B cell (primary cell): ENCODE results near the gene NSD1. TPM values are rescaled to one million over a fixed set of nuclear protein-coding genes. Genes with fewer than 3 reads are reported as not detected.

Experiments
- ATAC-seq: fragments of 200-7000 bp; cut with Tn5 transposase; one replicate; pipeline ENCODE4 v1.10.0; 2021; ENCODE audit warnings: low read depth, mild to moderate bottlenecking, moderate number of reproducible peaks, moderate library complexity
- CTCF ChIA-PET: fragments of 350-600 bp; sonication (Branson Sonifier 250); formaldehyde crosslinking; loops from one replicate; lab custom pipeline; 2021; ENCODE audit warnings: antibody characterized with exemption, inconsistent platforms; lab: Charles Lee
- POLR2A ChIA-PET: fragments of 350-600 bp; sonication (Branson Sonifier 250); formaldehyde crosslinking; loops from one replicate; lab custom pipeline; 2021; ENCODE audit warnings: antibody characterized with exemption; lab: Charles Lee
- DNase-seq: peaks from one replicate; pipeline ENCODE4 v3.0.0; 2013
- H2AFZ ChIP-seq: 2 replicates; pipeline ENCODE4 v1.6.1; 2012; ENCODE audit warnings: mild to moderate bottlenecking, low read depth, low read length; ENCODE audit not compliant: insufficient read depth, poor library complexity, severe bottlenecking
- H3K27ac ChIP-seq, 2 donors: 1 replicate in 1 of 2; 2 replicates in 1 of 2; pipeline ENCODE4 v1.5.1; 2012 to 2013; ENCODE audit warnings: low read length in 2 of 2, mild to moderate bottlenecking in 2 of 2, moderate library complexity in 1 of 2
- H3K27me3 ChIP-seq, 4 experiments: fragments of 200-600 bp in 1 of 4; sonication (generic) in 1 of 4; replicated peaks in 1 of 4; 1 replicate in 2 of 4; 2 replicates in 2 of 4; pipeline versions ENCODE4 v1.6.1 to v1.7.0; 2013 to 2016; ENCODE audit warnings: low read length in 3 of 4, mild to moderate bottlenecking in 2 of 4, mixed read lengths in 1 of 4, moderate library complexity in 1 of 4; ENCODE audit not compliant: insufficient read depth in 4 of 4, control insufficient read depth in 3 of 4; ENCODE audit errors: control extremely low read depth in 1 of 4
- H3K36me3 ChIP-seq, 2 experiments: replicated peaks in 1 of 2; 1 replicate in 1 of 2; 2 replicates in 1 of 2; pipeline versions ENCODE4 v1.6.1 to v1.7.1; 2013; ENCODE audit warnings: low read length in 1 of 2; ENCODE audit not compliant: insufficient read depth in 2 of 2, control insufficient read depth in 1 of 2; ENCODE audit errors: control extremely low read depth in 1 of 2, extremely low read depth in 1 of 2
- H3K4me1 ChIP-seq, 2 donors: fragments of 200-600 bp in 1 of 2; sonication (generic) in 1 of 2; 1 replicate in 1 of 2; 2 replicates in 1 of 2; pipeline versions ENCODE4 v1.5.1 to v1.6.1; 2013 to 2017; ENCODE audit warnings: low read length in 2 of 2; ENCODE audit not compliant: control insufficient read depth in 2 of 2, insufficient read depth in 2 of 2
- H3K4me2 ChIP-seq: replicated peaks from 2 replicates; pipeline ENCODE3; 2012; ENCODE audit warnings: mild to moderate bottlenecking, low read depth, low read length; ENCODE audit not compliant: poor library complexity, severe bottlenecking
- H3K4me3 ChIP-seq, 5 experiments: fragments of 200-600 bp in 1 of 5; sonication (generic) in 1 of 5; 1 replicate in 3 of 5; 2 replicates in 2 of 5; pipeline versions ENCODE4 v1.5.1 to v1.7.0; 2011 to 2016; ENCODE audit warnings: low read length in 4 of 5, mild to moderate bottlenecking in 4 of 5, low read depth in 2 of 5, control low read depth in 1 of 5, moderate library complexity in 1 of 5; ENCODE audit not compliant: insufficient read depth in 1 of 5; ENCODE audit errors: control extremely low read depth in 1 of 5, extremely low read depth in 1 of 5
- H3K79me2 ChIP-seq: fragments of 200-600 bp; sonication (generic); one replicate; pipeline ENCODE4 v1.6.0; 2016; ENCODE audit warnings: low read length; ENCODE audit not compliant: control insufficient read depth, insufficient read depth
- H3K9ac ChIP-seq: fragments of 200-600 bp; sonication (generic); 2 replicates; pipeline ENCODE4 v1.6.1; 2017; ENCODE audit warnings: mild to moderate bottlenecking, low read length, moderate library complexity
- H3K9me3 ChIP-seq, 3 donors: one replicate each; pipeline versions ENCODE4 v1.6.1 to v1.7.1; 2013; ENCODE audit warnings: low read length in 2 of 3; ENCODE audit not compliant: control insufficient read depth in 2 of 3, insufficient read depth in 1 of 3; ENCODE audit errors: control extremely low read depth in 1 of 3
- H4K20me1 ChIP-seq: 2 replicates; pipeline ENCODE4 v1.6.0; 2012; ENCODE audit warnings: mild to moderate bottlenecking, low read length; ENCODE audit not compliant: insufficient read depth, control insufficient read depth, poor library complexity, severe bottlenecking
- H3K27ac Mint-ChIP-seq: one replicate; pipeline ENCODE4 v1.8.0; 2021; ENCODE audit warnings: mixed read lengths
- H3K27me3 Mint-ChIP-seq: one replicate; pipeline ENCODE4 v1.8.0; 2021; ENCODE audit warnings: mixed read lengths
- H3K4me1 Mint-ChIP-seq: one replicate; pipeline ENCODE4 v1.8.0; 2021; ENCODE audit warnings: mixed read lengths
- H3K4me3 Mint-ChIP-seq: one replicate; pipeline ENCODE4 v1.8.0; 2021; ENCODE audit warnings: mixed read lengths
- H3K9me3 Mint-ChIP-seq: one replicate; pipeline ENCODE4 v1.8.0; 2022; ENCODE audit warnings: mixed read lengths; ENCODE audit not compliant: insufficient read depth
- CTCF ChIP-seq: fragments of 200-600 bp; IDR thresholded peaks from one replicate; pipeline ENCODE4 v1.8.0; 2022; ENCODE audit warnings: antibody characterized with exemption, mild to moderate bottlenecking
- EZH2 ChIP-seq: IDR thresholded peaks from 2 replicates; pipeline ENCODE4 v1.6.1; 2012; ENCODE audit warnings: borderline replicate concordance, low read depth, mild to moderate bottlenecking, moderate library complexity, low read length; ENCODE audit not compliant: insufficient read depth, poor library complexity, severe bottlenecking
- WGBS: methylation state at CpG from one replicate; pipeline ENCODE4 v1.1.5; 2013; ENCODE audit warnings: missing lambda C conversion rate; ENCODE audit not compliant: insufficient coverage; 5-methylcytosine and 5-hydroxymethylcytosine counted together
- intact Hi-C: fragments of 100-400 bp; cut with micrococcal nuclease; formaldehyde crosslinking; loops from one replicate; pipeline ENCODE4 v1.10.0; 2022
- polyA plus RNA-seq: library from polyadenylated mRNA; depleted of rRNA; stranded (reverse); fragments of >200 nt; gene quantifications from 2 replicates; pipeline ENCODE4 v1.2.3, GENCODE V29; 2012
- total RNA-seq, 2 donors: library from RNA; stranded (reverse); fragments of 120-200 nt in 1 of 2; gene quantifications; 1 replicate in 1 of 2; 2 replicates in 1 of 2; pipeline versions ENCODE4 v1.2.3 to v1.2.4, GENCODE V29; 2013 to 2022

NSD1 gene
- total and polyA plus RNA-seq, 2 donors (not counting 1 experiment from before 2014, with no cell fraction given), result 10.8 to 145 TPM

- H2AFZ ChIP-seq, result no peak overlapping the region
- H3K27ac ChIP-seq, result no peak overlapping the region
- no peak for ATAC-seq
- H3K9ac ChIP-seq, result no peak overlapping the region
- no peaks in the 10 kb centered on the region for H3K9me3 ChIP-seq
- H3K36me3 ChIP-seq, result peaks cover 5 to 27% of the 10 kb centered on the region in 2 experiments
- Mint-ChIP-seq H3K27ac (no peak overlapping the region), H3K27me3 (no peaks in the 10 kb centered on the region), H3K4me3 (peak overlapping the region; percentile 96), H3K9me3 (no peaks in the 10 kb centered on the region), H3K4me1 (peaks cover 48% of the 10 kb centered on the region)
- peaks cover 68% of the 10 kb centered on the region for H3K79me2 ChIP-seq
- H4K20me1 ChIP-seq, result peaks cover 22% of the 10 kb centered on the region
- no peak overlapping the region for H3K4me2 ChIP-seq
- H3K4me3 ChIP-seq, result no peak overlapping the region
- no peak for DNase-seq
- ChIA-PET POLR2A (interaction anchor here (0.9 kb wide), 1 partner anchor 36 kb away, joined by 5 read pairs; no protein-coding TSS in a partner anchor), CTCF (interaction anchor here (1.2 to 1.3 kb wide), 2 partner anchors 22 to 238 kb away, joined by 4 read pairs; no protein-coding TSS in a partner anchor)
- TF ChIP-seq CTCF (no peak), EZH2 (no peak)
- intact Hi-C loops, result no loop called here
- WGBS, result 80% methylated on average over 2 of the region's 3 CpGs
- H3K27me3 ChIP-seq, result no peaks in the 10 kb centered on the region
- H3K4me1 ChIP-seq, result peaks cover 24 to 30% of the 10 kb centered on the region in 2 donors
These were observed 215.7 kb downstream of the NSD1 start for GRCh38 chr5:177349362-177349647.

- H3K9me3 ChIP-seq, result no peaks in the 10 kb centered on the region
- DNase-seq, result no peak
- Mint-ChIP-seq H3K9me3 (no peaks in the 10 kb centered on the region), H3K27me3 (no peaks in the 10 kb centered on the region), H3K4me3 (peak overlapping the region; percentile 96), H3K27ac (peak overlapping the region; percentile 83), H3K4me1 (peaks cover 53% of the 10 kb centered on the region)
- H3K4me1 ChIP-seq, result peaks cover 24 to 30% of the 10 kb centered on the region in 2 donors
- WGBS, result 86% methylated on average over 5 of the region's 5 CpGs
- no peak overlapping the region for H3K4me3 ChIP-seq
- H2AFZ ChIP-seq, result no peak overlapping the region
- H3K9ac ChIP-seq, result no peak overlapping the region
- no peak overlapping the region for H3K27ac ChIP-seq
- peaks cover 22% of the 10 kb centered on the region for H4K20me1 ChIP-seq
- peak overlapping the region; percentile 86 for H3K4me2 ChIP-seq
- intact Hi-C loops, result loop anchor here (2.0 kb wide), 1 partner anchor 251 kb away; the partner anchor contains the start of gene B4GALT7
- H3K79me2 ChIP-seq, result peaks cover 65% of the 10 kb centered on the region
- H3K27me3 ChIP-seq, result no peaks in the 10 kb centered on the region
- POLR2A ChIA-PET, result no interaction called here
- peaks cover 5 to 27% of the 10 kb centered on the region in 2 experiments for H3K36me3 ChIP-seq
- no peak for TF ChIP-seq EZH2
- CTCF ChIA-PET, result interaction anchor here (1.7 kb wide), 1 partner anchor 32 kb away, joined by 3 read pairs; no protein-coding TSS in a partner anchor
- no peak for ATAC-seq
These were observed 216.2 kb downstream of the NSD1 start for GRCh38 chr5:177349762-177350161.

Other genes with a start within 250 kb of the NSD1 start
- 0.12 and 0.30 TPM in 2 replicates for gene HK3, start 234.4 kb upstream of the NSD1 start, total RNA-seq
- gene HK3, start 234.4 kb upstream of the NSD1 start, polyA plus RNA-seq, result 3.6 and 5.0 TPM in 2 replicates
- gene UIMC1, start 127.0 kb upstream of the NSD1 start, total RNA-seq, result 83.5 and 98.1 TPM in 2 replicates
- 49.2 and 55.3 TPM in 2 replicates for gene UIMC1, start 127.0 kb upstream of the NSD1 start, polyA plus RNA-seq
- gene ZNF346, start 111.1 kb upstream of the NSD1 start, total RNA-seq, result 38.4 and 47.1 TPM in 2 replicates
- gene ZNF346, start 111.1 kb upstream of the NSD1 start, polyA plus RNA-seq, result 14.1 and 20.2 TPM in 2 replicates
- 1.2 and 1.5 TPM in 2 replicates for gene FGFR4, start 46.9 kb upstream of the NSD1 start, total RNA-seq
- gene FGFR4, start 46.9 kb upstream of the NSD1 start, polyA plus RNA-seq, result 2.7 and 3.4 TPM in 2 replicates
- 38.3 and 39.7 TPM in 2 replicates for gene RAB24, start 169.9 kb downstream of the NSD1 start, total RNA-seq
- gene RAB24, start 169.9 kb downstream of the NSD1 start, polyA plus RNA-seq, result 147 and 235 TPM in 2 replicates
- gene PRELID1, start 170.0 kb downstream of the NSD1 start, total RNA-seq, result 66.5 and 71.7 TPM in 2 replicates
- gene PRELID1, start 170.0 kb downstream of the NSD1 start, polyA plus RNA-seq, result 64.7 and 86.8 TPM in 2 replicates
- gene MXD3, start 178.1 kb downstream of the NSD1 start, total RNA-seq, result 10.8 and 11.5 TPM in 2 replicates
- gene MXD3, start 178.1 kb downstream of the NSD1 start, polyA plus RNA-seq, result 12.0 and 14.8 TPM in 2 replicates
- gene LMAN2, start 217.9 kb downstream of the NSD1 start, total RNA-seq, result 89.4 and 99.4 TPM in 2 replicates
- 82.8 and 123 TPM in 2 replicates for gene LMAN2, start 217.9 kb downstream of the NSD1 start, polyA plus RNA-seq
- gene RGS14, start 224.2 kb downstream of the NSD1 start, total RNA-seq, result 85.8 and 92.6 TPM in 2 replicates
- gene RGS14, start 224.2 kb downstream of the NSD1 start, polyA plus RNA-seq, result 167 and 184 TPM in 2 replicates